ENCODE results near the gene FUNDC1.
"Not testable (repeated sequence)": the region's sequence is repeated elsewhere in the genome, so short reads cannot be mapped to it uniquely, and the experiment has no call there.

FUNDC1 gene

DNA sequence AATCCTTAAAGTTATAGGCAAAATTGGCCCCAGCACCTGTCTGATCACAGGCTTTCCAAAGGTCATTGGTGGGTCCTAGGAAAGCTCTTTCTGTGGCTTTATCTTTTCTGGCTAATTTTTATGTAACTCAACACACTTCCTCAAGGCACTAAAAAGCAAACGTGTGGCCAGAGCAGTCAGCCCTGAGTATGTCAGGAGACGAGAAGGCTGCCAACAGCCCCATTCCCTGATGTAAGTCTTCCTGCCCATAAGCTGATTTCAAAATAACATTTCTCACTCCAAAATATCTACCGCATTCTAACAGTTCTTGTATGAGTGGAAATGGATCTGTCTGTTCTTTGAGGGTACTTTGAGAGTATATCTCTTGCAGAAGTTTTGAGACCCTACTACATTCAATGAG is 25.5 kb upstream of the FUNDC1 start:
- no peak overlapping the region for H3K4me3 ChIP-seq (ENCODE audit: low read depth, low read length)
- in situ Hi-C loops (cut with HindIII; ENCODE audit: low sequenced_read_pairs): no loop called here
- DNase-seq (ENCODE audit: low read depth): no peak
- TF ChIP-seq CTCF (IDR thresholded peaks at IDR 0.05; ENCODE audit: low read depth, low read length, missing control alignments): no peak

GRCh38 chrX:44561896-44562295 is 19.2 kb upstream of the FUNDC1 start:
- DNase-seq (ENCODE audit: low read depth); in situ Hi-C loops (cut with HindIII; ENCODE audit: low sequenced_read_pairs); H3K4me3 ChIP-seq (ENCODE audit: low read depth, low read length): not testable (repeated sequence)

GRCh38 chrX:44550563-44550962 is 7.9 kb upstream of the FUNDC1 start:
- in situ Hi-C loops (cut with HindIII; ENCODE audit: low sequenced_read_pairs): no loop called here
- no peak overlapping the region for H3K4me3 ChIP-seq (ENCODE audit: low read depth, low read length)
- no peak for DNase-seq (ENCODE audit: low read depth)
- TF ChIP-seq CTCF (IDR thresholded peaks at IDR 0.05; ENCODE audit: low read depth, low read length, missing control alignments): no peak

DNA sequence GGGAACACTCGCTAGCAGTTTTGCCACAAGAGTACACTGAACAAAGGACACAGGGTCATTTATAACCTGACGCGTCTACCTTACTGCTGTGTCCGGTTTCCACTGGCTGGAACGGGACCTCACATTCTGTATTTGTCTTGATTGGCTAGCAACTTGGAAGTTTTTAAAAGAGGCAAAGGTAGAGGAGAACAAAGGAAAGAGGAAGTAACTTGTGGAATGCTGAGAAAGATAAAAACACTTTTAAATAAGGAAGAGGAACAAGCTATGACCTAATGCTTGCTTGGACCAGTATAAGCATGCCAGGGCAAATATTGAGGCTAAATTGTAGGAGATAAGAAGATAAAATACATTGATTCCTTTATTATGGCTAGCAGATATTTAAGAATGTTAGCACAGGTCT is 2.8 kb upstream of the FUNDC1 start:
- DNase-seq (ENCODE audit: low read depth); H3K4me3 ChIP-seq (ENCODE audit: low read depth, low read length); in situ Hi-C loops (cut with HindIII; ENCODE audit: low sequenced_read_pairs): not testable (repeated sequence)

GRCh38 chrX:44544036-44544435 is 1.4 kb upstream of the FUNDC1 start:
- no peak overlapping the region for H3K4me3 ChIP-seq (ENCODE audit: low read depth, low read length)
- TF ChIP-seq CTCF (IDR thresholded peaks at IDR 0.05; ENCODE audit: low read depth, low read length, missing control alignments): no peak
- no peak for DNase-seq (ENCODE audit: low read depth)
- in situ Hi-C loops (cut with HindIII; ENCODE audit: low sequenced_read_pairs): no loop called here

DNA sequence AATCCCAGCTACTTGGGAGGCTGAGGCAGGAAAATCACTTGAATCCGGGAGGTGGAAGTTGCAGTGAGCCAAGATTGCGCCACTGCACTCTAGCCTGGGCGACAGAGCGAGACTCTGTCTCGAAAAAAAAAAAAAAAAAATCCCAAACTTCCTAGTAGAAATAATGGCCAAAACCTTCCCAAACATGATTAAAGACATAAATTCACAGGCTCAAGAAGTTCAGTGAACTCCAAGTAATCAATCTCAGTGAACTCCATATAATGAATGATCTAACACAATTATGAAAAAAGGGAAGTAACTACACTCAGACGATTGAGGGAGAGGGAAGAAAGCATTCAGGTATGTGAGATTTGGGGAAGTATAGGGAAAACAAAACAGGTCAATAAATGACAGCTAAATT is 6.5 kb downstream of the FUNDC1 start:
- in situ Hi-C loops (cut with HindIII; ENCODE audit: low sequenced_read_pairs): no loop called here
- TF ChIP-seq CTCF (IDR thresholded peaks at IDR 0.05; ENCODE audit: low read depth, low read length, missing control alignments): no peak
- no peak for DNase-seq (ENCODE audit: low read depth)
- H3K4me3 ChIP-seq (ENCODE audit: low read depth, low read length): no peak overlapping the region

DNA sequence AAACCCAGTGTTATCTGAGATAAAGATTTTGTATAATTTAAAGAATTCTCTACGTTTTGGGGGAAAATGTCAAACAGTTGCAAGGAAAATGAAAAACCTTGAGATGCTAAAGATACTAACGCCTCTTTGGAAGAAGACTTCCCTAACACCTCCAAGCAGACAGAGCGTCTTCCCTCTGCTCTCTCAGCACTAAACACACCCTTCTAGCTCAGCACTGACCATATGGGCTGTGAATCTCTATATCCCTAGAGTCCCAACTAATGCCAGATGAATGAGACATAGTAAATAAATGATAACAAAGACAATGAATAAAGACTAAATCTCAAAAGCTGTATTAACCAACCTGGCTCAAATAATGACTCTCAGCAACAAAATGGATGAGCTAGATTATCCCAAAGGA is 13.3 kb downstream of the FUNDC1 start:
- no peak for DNase-seq (ENCODE audit: low read depth)
- no peak for TF ChIP-seq CTCF (IDR thresholded peaks at IDR 0.05; ENCODE audit: low read depth, low read length, missing control alignments)
- no peak overlapping the region for H3K4me3 ChIP-seq (ENCODE audit: low read depth, low read length)
- in situ Hi-C loops (cut with HindIII; ENCODE audit: low sequenced_read_pairs): no loop called here

- no peak overlapping the region for H3K4me3 ChIP-seq (ENCODE audit: low read depth, low read length)
- no peak for TF ChIP-seq CTCF (IDR thresholded peaks at IDR 0.05; ENCODE audit: low read depth, low read length, missing control alignments)
- DNase-seq (ENCODE audit: low read depth): no peak
- in situ Hi-C loops (cut with HindIII; ENCODE audit: low sequenced_read_pairs): no loop called here
Measured at GRCh38 chrX:44514272-44514671, 28.4 kb downstream of the FUNDC1 start.

Data from astrocyte of the cerebellum (primary cell).